PC-9 (cell line): ENCODE results near the gene FOXP1. TPM values are rescaled to one million over a fixed set of nuclear protein-coding genes. Genes with fewer than 3 reads are reported as not detected.

Experiments used
- BruUV-seq: library from RNA; stranded (reverse); fragments of 400-500 nt; replicated peaks from 2 replicates; lab custom pipeline; 2021; lab: Mats Ljungman, UMichigan
- CTCF ChIA-PET: fragments of 300-600 bp; sonication (Branson Sonifier 250); formaldehyde crosslinking; loops from one replicate; lab custom pipeline; 2022; ENCODE audit warnings: antibody characterized with exemption; lab: Charles Lee
- POLR2A ChIA-PET: fragments of 300-600 bp; sonication (Branson Sonifier 250); formaldehyde crosslinking; loops from one replicate; lab custom pipeline; 2022; ENCODE audit warnings: antibody characterized with exemption; ENCODE audit not compliant: unreplicated experiment; lab: Charles Lee
- DNase-seq, 2 experiments: peaks; one replicate each; pipeline versions ENCODE4 v3.0.0 to v3.0.0-alpha.2; 2015 to 2022; ENCODE audit warnings: mixed read lengths in 1 of 2
- H2AFZ ChIP-seq: fragments of 200-600 bp; sonication (generic); 2 replicates; pipeline ENCODE4 v1.8.1; 2017; ENCODE audit warnings: antibody characterized with exemption
- H3F3A ChIP-seq: fragments of 200-600 bp; sonication (generic); 2 replicates; pipeline ENCODE4 v1.8.1; 2017; ENCODE audit warnings: antibody characterized with exemption, mild to moderate bottlenecking, low read depth; ENCODE audit not compliant: insufficient read depth
- H3K27ac ChIP-seq: fragments of 200-600 bp; sonication (generic); 2 replicates; pipeline ENCODE4 v1.6.1; 2016; ENCODE audit warnings: mixed run types
- H3K27me3 ChIP-seq: fragments of 200-600 bp; sonication (generic); 2 replicates; pipeline ENCODE4 v1.6.1; 2016; ENCODE audit warnings: low read depth, mixed run types; ENCODE audit not compliant: insufficient read depth
- H3K36me3 ChIP-seq: fragments of 200-600 bp; sonication (generic); 2 replicates; pipeline ENCODE4 v1.6.1; 2016; ENCODE audit warnings: low read depth, mixed run types
- H3K4me1 ChIP-seq: fragments of 200-600 bp; sonication (generic); replicated peaks from 2 replicates; pipeline ENCODE4 v1.6.1; 2016; ENCODE audit warnings: mixed run types; ENCODE audit not compliant: insufficient read depth
- H3K4me2 ChIP-seq: fragments of 200-600 bp; sonication (generic); 2 replicates; pipeline ENCODE4 v1.6.1; 2017; ENCODE audit warnings: mixed run types
- H3K4me3 ChIP-seq: fragments of 200-600 bp; sonication (generic); 2 replicates; pipeline ENCODE4 v1.6.1; 2016; ENCODE audit warnings: mixed run types
- H3K79me2 ChIP-seq: fragments of 200-600 bp; sonication (generic); 2 replicates; pipeline ENCODE4 v1.6.1; 2017; ENCODE audit warnings: low read depth, mixed run types
- H3K9me2 ChIP-seq: fragments of 200-600 bp; sonication (generic); 2 replicates; pipeline ENCODE4 v1.8.1; 2017; ENCODE audit warnings: mild to moderate bottlenecking; ENCODE audit not compliant: insufficient read depth
- H3K9me3 ChIP-seq: fragments of 200-600 bp; sonication (generic); 2 replicates; pipeline ENCODE4 v1.8.1; 2016; ENCODE audit warnings: low read depth; ENCODE audit not compliant: insufficient read depth
- H4K20me1 ChIP-seq: fragments of 200-600 bp; sonication (generic); 2 replicates; pipeline ENCODE4 v1.8.1; 2017; ENCODE audit not compliant: insufficient read depth
- EZH2 ChIP-seq: fragments of 200-600 bp; sonication (generic); IDR thresholded peaks from 2 replicates; pipeline ENCODE4 v1.8.0; 2017; ENCODE audit warnings: antibody characterized with exemption, low read depth
- intact Hi-C: fragments of 100-400 bp; cut with micrococcal nuclease; formaldehyde crosslinking; loops from one replicate; pipeline ENCODE4 v1.10.0; 2022; ENCODE audit not compliant: unreplicated experiment
- total RNA-seq: library from RNA; stranded (reverse); gene quantifications from 2 replicates; pipeline ENCODE4 v1.2.3, GENCODE V29; 2021
- TF ChIP-seq, protein P1 (sequence below): fragments of 200-600 bp; sonication (generic); conservative IDR thresholded peaks from 2 replicates; pipeline ENCODE4 v1.6.1; 2017; ENCODE audit warnings: mixed run types, antibody characterized with exemption, mild to moderate bottlenecking, moderate library complexity

The FOXP1 gene
- total RNA-seq, 1 experiment from 2014 or later: 33.3 TPM

GRCh38 chr3:71065764-71066013 is 517.8 kb downstream of the FOXP1 start:
- no peaks in the 10 kb centered on the region for H3K9me3 ChIP-seq
- H3K4me3 ChIP-seq: peak overlapping the region; percentile 66; the same call in 1 of the 2 replicates
- no TSS peak for BruUV-seq
- ChIA-PET POLR2A (interaction anchor here (0.7 kb wide), 1 partner anchor 431 kb away, joined by 10 read pairs; no protein-coding TSS in a partner anchor), CTCF (no interaction called here)
- H2AFZ ChIP-seq: no peak overlapping the region; the same call in 1 of the 2 replicates
- no peaks in the 10 kb centered on the region for H4K20me1 ChIP-seq
- intact Hi-C loops: loop anchor here (5.0 to 10.0 kb wide), 2 partner anchors 69 to 517 kb away; partner anchors contain the start of gene FOXP1
- H3K4me2 ChIP-seq: peak overlapping the region; percentile 78
- DNase-seq: no peak
- no peaks in the 10 kb centered on the region for H3K27me3 ChIP-seq
- no peaks in the 10 kb centered on the region for H3F3A ChIP-seq
- H3K4me1 ChIP-seq: peaks cover 3% of the 10 kb centered on the region; the same call in 1 of the 2 replicates
- H3K36me3 ChIP-seq: no peaks in the 10 kb centered on the region
- TF ChIP-seq, protein P1, sequence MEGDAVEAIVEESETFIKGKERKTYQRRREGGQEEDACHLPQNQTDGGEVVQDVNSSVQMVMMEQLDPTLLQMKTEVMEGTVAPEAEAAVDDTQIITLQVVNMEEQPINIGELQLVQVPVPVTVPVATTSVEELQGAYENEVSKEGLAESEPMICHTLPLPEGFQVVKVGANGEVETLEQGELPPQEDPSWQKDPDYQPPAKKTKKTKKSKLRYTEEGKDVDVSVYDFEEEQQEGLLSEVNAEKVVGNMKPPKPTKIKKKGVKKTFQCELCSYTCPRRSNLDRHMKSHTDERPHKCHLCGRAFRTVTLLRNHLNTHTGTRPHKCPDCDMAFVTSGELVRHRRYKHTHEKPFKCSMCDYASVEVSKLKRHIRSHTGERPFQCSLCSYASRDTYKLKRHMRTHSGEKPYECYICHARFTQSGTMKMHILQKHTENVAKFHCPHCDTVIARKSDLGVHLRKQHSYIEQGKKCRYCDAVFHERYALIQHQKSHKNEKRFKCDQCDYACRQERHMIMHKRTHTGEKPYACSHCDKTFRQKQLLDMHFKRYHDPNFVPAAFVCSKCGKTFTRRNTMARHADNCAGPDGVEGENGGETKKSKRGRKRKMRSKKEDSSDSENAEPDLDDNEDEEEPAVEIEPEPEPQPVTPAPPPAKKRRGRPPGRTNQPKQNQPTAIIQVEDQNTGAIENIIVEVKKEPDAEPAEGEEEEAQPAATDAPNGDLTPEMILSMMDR: no peak
- no peak for TF ChIP-seq EZH2
- no peak overlapping the region for H3K27ac ChIP-seq
- H3K79me2 ChIP-seq: no peaks in the 10 kb centered on the region
- no peaks in the 10 kb centered on the region for H3K9me2 ChIP-seq

- no peaks in the 10 kb centered on the region for H3K36me3 ChIP-seq
- no peaks in the 10 kb centered on the region for H3K9me3 ChIP-seq
- H3K4me2 ChIP-seq: peak overlapping the region; percentile 78
- POLR2A ChIA-PET: interaction anchor here (0.7 kb wide), 1 partner anchor 431 kb away, joined by 10 read pairs; no protein-coding TSS in a partner anchor
- H3F3A ChIP-seq: no peaks in the 10 kb centered on the region
- H2AFZ ChIP-seq: peak overlapping the region; percentile 69
- no peaks in the 10 kb centered on the region for H3K9me2 ChIP-seq
- H4K20me1 ChIP-seq: no peaks in the 10 kb centered on the region
- no peak for TF ChIP-seq EZH2
- TF ChIP-seq, protein P1: no peak
- H3K79me2 ChIP-seq: no peaks in the 10 kb centered on the region
- H3K27me3 ChIP-seq: no peaks in the 10 kb centered on the region
- CTCF ChIA-PET: no interaction called here
- peaks cover 3% of the 10 kb centered on the region; the same call in 1 of the 2 replicates for H3K4me1 ChIP-seq
- H3K27ac ChIP-seq: no peak overlapping the region
- H3K4me3 ChIP-seq: peak overlapping the region; percentile 66
- DNase-seq: peak in 1 of 2 experiments; percentile 40
- BruUV-seq: no TSS peak
- intact Hi-C loops: loop anchor here (5.0 to 10.0 kb wide), 2 partner anchors 70 to 517 kb away; partner anchors contain the start of gene FOXP1
Observed at GRCh38 chr3:71064956-71065763, 518.4 kb downstream of the FOXP1 start.

DNA sequence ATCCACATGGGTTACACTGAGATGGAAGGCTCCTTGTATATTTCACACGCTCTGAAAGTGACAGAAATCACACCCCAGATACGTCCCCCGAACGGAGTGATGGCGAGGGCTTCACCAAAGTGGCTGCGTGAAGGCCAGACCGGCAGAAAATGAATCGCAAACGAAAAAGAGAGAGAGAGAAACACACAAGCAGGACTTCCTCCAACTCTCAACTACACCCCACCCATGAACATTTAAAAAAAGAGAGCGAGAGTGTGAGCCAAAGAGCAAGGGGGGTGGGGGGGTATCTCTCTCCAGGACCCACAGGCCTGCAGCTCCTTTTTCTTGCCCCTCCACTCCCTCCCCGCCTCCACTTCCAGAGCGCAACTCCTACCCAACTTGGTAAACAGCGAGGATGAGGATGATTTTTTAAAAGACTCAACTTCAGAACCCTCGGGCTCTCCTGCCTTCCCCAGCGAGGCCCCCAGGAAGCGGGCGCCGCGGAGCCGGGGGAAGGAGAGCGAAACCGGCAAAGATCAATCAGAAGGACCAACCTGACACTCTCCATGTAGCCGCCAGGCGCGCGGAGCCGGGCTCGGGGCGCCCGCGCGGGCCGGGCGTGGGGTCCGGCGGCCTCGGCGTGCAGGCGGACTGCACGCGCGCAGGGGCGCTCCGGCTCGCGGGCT is 519.1 kb downstream of the FOXP1 start:
- ChIA-PET POLR2A (no interaction called here), CTCF (no interaction called here)
- H3K9me2 ChIP-seq: no peaks in the 10 kb centered on the region
- peak overlapping the region; percentile 80 for H3K4me2 ChIP-seq
- no peaks in the 10 kb centered on the region for H3K9me3 ChIP-seq
- no peaks in the 10 kb centered on the region for H3K79me2 ChIP-seq
- BruUV-seq: no TSS peak
- peak overlapping the region; percentile 54; the same call in 1 of the 2 replicates for H3K4me3 ChIP-seq
- 0 out of 2 replicates have a peak overlapping the region, but pooled peaks have one; percentile 43 for H2AFZ ChIP-seq
- intact Hi-C loops: loop anchor here (10.0 kb wide), 1 partner anchor 70 kb away; no protein-coding TSS in a partner anchor
- H3K4me1 ChIP-seq: peaks cover 3% of the 10 kb centered on the region; the same call in 1 of the 2 replicates
- TF ChIP-seq, protein P1: no peak
- no peak for TF ChIP-seq EZH2
- no peaks in the 10 kb centered on the region for H3K36me3 ChIP-seq
- DNase-seq: peak in 1 of 2 experiments; percentile 39
- no peaks in the 10 kb centered on the region for H4K20me1 ChIP-seq
- H3K27ac ChIP-seq: no peak overlapping the region
- H3K27me3 ChIP-seq: no peaks in the 10 kb centered on the region
- no peaks in the 10 kb centered on the region for H3F3A ChIP-seq
